Measurements from ENCODE around the gene NFIX. TPM values are rescaled to one million over a fixed set of nuclear protein-coding genes. Genes with fewer than 3 reads are reported as not detected.

NFIX gene
- total and polyA plus RNA-seq, 2 of the 13 experiments (the other 11 are each of a cell fraction or from before 2014, with no cell fraction given), result 3.4 to 5.4 TPM

DNA sequence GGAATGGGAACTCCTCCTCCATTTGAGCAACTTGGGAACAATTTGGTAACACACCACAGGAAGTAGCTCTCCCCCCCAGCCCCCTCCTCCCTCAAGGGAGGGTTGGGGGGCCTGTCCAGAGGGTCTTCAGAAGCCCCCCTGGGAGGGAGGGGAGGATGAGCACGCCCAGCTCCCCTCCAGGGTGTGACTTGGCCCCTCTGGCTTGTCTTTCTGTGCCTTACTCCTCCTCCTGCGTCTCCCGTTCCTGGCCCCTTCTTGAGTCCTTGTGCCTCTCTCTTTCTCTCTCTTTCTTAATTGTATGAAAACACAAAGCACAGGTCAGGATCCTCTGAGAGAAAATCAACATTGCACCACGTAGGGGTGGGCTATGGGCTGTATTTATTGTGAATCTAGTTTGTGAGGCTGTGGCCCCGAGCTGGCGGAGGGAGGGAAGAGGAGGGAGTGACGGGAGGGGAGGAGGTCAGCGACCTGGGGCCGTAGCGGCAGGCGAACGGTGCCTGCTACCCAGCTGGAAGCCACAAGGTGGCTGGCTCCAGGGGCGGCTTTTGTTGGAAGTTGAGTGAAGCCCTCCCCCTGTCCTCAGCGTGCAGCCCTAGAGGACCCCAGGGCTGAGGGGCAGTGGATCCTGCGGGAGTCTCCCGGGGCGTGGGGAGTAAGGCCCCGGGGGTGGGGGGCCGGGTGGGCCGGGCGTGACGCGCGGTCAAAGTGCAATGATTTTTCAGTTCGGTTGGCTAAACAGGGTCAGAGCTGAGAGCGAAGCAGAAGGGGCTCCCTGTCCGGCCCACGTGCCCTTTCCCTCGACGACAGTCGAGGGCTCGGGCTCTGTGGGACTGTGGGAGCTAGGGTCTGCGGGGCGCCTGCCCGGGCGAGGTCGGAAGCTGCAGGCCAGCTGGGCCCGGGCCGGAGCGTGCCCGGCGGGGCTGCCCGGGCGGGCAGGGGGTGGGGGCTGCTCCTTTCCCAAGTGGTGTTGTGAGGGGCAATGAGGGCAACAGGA, 101.0 kb downstream of the NFIX start (continued):
- TF ChIP-seq, protein P1, sequence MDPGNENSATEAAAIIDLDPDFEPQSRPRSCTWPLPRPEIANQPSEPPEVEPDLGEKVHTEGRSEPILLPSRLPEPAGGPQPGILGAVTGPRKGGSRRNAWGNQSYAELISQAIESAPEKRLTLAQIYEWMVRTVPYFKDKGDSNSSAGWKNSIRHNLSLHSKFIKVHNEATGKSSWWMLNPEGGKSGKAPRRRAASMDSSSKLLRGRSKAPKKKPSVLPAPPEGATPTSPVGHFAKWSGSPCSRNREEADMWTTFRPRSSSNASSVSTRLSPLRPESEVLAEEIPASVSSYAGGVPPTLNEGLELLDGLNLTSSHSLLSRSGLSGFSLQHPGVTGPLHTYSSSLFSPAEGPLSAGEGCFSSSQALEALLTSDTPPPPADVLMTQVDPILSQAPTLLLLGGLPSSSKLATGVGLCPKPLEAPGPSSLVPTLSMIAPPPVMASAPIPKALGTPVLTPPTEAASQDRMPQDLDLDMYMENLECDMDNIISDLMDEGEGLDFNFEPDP (CRISPR knock-in tag; conservative IDR thresholded peaks at IDR 0.05), result no peak
- TF ChIP-seq ZNF790 (CRISPR knock-in tag; IDR thresholded peaks at IDR 0.05; ENCODE audit: borderline replicate concordance) (no peak), ZNF562 (CRISPR knock-in tag; IDR thresholded peaks at IDR 0.05; ENCODE audit: borderline replicate concordance) (no peak), KDM3A (CRISPR knock-in tag; IDR thresholded peaks at IDR 0.05; ENCODE audit: low read depth) (peak; percentile 21; the same call in 1 of the 2 replicates), ZNF296 (CRISPR knock-in tag; conservative IDR thresholded peaks at IDR 0.05) (no peak), EED (CRISPR knock-in tag; IDR thresholded peaks at IDR 0.05) (no peak), HNRNPUL1 (IDR thresholded peaks at IDR 0.05; ENCODE audit: low read depth, low read length) (no peak), ZBTB21 (CRISPR knock-in tag; IDR thresholded peaks at IDR 0.05) (no peak), RFX5 (IDR thresholded peaks at IDR 0.05; ENCODE audit: low read depth, low read length) (no peak), ZNF143 (CRISPR knock-in tag; IDR thresholded peaks at IDR 0.05) (no peak), ZNF761 (CRISPR knock-in tag; conservative IDR thresholded peaks at IDR 0.05) (no peak), JDP2 (CRISPR knock-in tag; IDR thresholded peaks at IDR 0.05; ENCODE audit: borderline replicate concordance) (no peak), ZNF354B (CRISPR knock-in tag; IDR thresholded peaks at IDR 0.05) (no peak), ZNF460 (CRISPR knock-in tag; IDR thresholded peaks at IDR 0.05; ENCODE audit: borderline replicate concordance) (no peak), FOXA1 (IDR thresholded peaks at IDR 0.05) (no peak), FOXA1 (CRISPR knock-in tag; IDR thresholded peaks at IDR 0.05) (0 out of 2 replicates have a peak, but pooled peaks have one; percentile 9), MAF1 (CRISPR knock-in tag; IDR thresholded peaks at IDR 0.05; ENCODE audit: borderline replicate concordance) (no peak)
- TF ChIP-seq, protein P2, sequence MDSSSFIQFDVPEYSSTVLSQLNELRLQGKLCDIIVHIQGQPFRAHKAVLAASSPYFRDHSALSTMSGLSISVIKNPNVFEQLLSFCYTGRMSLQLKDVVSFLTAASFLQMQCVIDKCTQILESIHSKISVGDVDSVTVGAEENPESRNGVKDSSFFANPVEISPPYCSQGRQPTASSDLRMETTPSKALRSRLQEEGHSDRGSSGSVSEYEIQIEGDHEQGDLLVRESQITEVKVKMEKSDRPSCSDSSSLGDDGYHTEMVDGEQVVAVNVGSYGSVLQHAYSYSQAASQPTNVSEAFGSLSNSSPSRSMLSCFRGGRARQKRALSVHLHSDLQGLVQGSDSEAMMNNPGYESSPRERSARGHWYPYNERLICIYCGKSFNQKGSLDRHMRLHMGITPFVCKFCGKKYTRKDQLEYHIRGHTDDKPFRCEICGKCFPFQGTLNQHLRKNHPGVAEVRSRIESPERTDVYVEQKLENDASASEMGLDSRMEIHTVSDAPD (CRISPR knock-in tag; IDR thresholded peaks at IDR 0.05), result no peak
- TF ChIP-seq, protein P3, sequence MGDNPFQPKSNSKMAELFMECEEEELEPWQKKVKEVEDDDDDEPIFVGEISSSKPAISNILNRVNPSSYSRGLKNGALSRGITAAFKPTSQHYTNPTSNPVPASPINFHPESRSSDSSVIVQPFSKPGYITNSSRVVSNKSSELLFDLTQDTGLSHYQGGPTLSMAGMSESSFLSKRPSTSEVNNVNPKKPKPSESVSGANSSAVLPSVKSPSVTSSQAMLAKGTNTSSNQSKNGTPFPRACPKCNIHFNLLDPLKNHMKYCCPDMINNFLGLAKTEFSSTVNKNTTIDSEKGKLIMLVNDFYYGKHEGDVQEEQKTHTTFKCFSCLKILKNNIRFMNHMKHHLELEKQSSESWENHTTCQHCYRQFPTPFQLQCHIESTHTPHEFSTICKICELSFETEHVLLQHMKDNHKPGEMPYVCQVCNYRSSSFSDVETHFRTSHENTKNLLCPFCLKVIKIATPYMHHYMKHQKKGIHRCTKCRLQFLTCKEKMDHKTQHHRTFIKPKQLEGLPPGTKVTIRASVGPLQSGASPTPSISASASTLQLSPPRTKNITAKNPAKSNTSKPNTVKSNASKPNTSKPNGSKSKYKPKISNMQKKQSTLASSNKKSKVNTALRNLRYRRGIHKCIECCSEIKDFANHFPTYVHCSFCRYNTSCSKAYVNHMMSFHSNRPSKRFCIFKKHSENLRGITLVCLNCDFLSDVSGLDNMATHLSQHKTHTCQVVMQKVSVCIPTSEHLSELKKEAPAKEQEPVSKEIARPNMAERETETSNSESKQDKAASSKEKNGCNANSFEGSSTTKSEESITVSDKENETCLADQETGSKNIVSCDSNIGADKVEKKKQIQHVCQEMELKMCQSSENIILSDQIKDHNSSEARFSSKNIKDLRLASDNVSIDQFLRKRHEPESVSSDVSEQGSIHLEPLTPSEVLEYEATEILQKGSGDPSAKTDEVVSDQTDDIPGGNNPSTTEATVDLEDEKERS (CRISPR knock-in tag; IDR thresholded peaks at IDR 0.05), result 0 out of 2 replicates have a peak, but pooled peaks have one; percentile 28
- TF ChIP-seq, protein P4, sequence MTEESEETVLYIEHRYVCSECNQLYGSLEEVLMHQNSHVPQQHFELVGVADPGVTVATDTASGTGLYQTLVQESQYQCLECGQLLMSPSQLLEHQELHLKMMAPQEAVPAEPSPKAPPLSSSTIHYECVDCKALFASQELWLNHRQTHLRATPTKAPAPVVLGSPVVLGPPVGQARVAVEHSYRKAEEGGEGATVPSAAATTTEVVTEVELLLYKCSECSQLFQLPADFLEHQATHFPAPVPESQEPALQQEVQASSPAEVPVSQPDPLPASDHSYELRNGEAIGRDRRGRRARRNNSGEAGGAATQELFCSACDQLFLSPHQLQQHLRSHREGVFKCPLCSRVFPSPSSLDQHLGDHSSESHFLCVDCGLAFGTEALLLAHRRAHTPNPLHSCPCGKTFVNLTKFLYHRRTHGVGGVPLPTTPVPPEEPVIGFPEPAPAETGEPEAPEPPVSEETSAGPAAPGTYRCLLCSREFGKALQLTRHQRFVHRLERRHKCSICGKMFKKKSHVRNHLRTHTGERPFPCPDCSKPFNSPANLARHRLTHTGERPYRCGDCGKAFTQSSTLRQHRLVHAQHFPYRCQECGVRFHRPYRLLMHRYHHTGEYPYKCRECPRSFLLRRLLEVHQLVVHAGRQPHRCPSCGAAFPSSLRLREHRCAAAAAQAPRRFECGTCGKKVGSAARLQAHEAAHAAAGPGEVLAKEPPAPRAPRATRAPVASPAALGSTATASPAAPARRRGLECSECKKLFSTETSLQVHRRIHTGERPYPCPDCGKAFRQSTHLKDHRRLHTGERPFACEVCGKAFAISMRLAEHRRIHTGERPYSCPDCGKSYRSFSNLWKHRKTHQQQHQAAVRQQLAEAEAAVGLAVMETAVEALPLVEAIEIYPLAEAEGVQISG (CRISPR knock-in tag; IDR thresholded peaks at IDR 0.05), result peak; percentile 69
